Smooth muscle cell (in vitro differentiated cells): ENCODE results near the gene EFCAB5. TPM values are rescaled to one million over a fixed set of nuclear protein-coding genes. Genes with fewer than 3 reads are reported as not detected.
"Not testable (repeated sequence)": the region's sequence is repeated elsewhere in the genome, so short reads cannot be mapped to it uniquely, and the experiment has no call there.

Experiments
- DNase-seq: peaks from one replicate; lab custom pipeline; 2025; ENCODE audit not compliant: unreplicated experiment; lab: John Stamatoyannopoulos, UW
- H2AFZ ChIP-seq: fragments of 200-600 bp; sonication (generic); 2 replicates; pipeline ENCODE4 v1.6.0; 2016; ENCODE audit warnings: antibody characterized with exemption, low read depth, mild to moderate bottlenecking
- H3F3A ChIP-seq: fragments of 200-600 bp; sonication (generic); 2 replicates; pipeline ENCODE4 v1.6.0; 2017; ENCODE audit warnings: antibody characterized with exemption, low read depth
- H3K27ac ChIP-seq: fragments of 200-600 bp; sonication (generic); 2 replicates; pipeline ENCODE4 v1.5.1; 2016; ENCODE audit warnings: low read depth, mild to moderate bottlenecking
- H3K27me3 ChIP-seq: fragments of 200-600 bp; sonication (generic); 2 replicates; pipeline ENCODE4 v1.6.1; 2016; ENCODE audit warnings: low read depth, mild to moderate bottlenecking
- H3K36me3 ChIP-seq: fragments of 200-600 bp; sonication (generic); 2 replicates; pipeline ENCODE4 v1.5.1; 2016; ENCODE audit warnings: low read depth
- H3K4me1 ChIP-seq: fragments of 200-600 bp; sonication (generic); 2 replicates; pipeline ENCODE4 v1.5.1; 2016; ENCODE audit warnings: low read depth
- H3K4me2 ChIP-seq: fragments of 200-600 bp; sonication (generic); 2 replicates; pipeline ENCODE4 v1.6.0; 2016; ENCODE audit warnings: mild to moderate bottlenecking
- H3K4me3 ChIP-seq: fragments of 200-600 bp; sonication (generic); 2 replicates; pipeline ENCODE4 v1.5.1; 2016; ENCODE audit warnings: mild to moderate bottlenecking
- H3K79me2 ChIP-seq: fragments of 200-600 bp; sonication (generic); 2 replicates; pipeline ENCODE4 v1.6.0; 2016; ENCODE audit warnings: low read depth, mild to moderate bottlenecking
- H3K9ac ChIP-seq: fragments of 200-600 bp; sonication (generic); 2 replicates; pipeline ENCODE4 v1.6.0; 2016; ENCODE audit warnings: low read depth
- H3K9me3 ChIP-seq: fragments of 200-600 bp; sonication (generic); replicated peaks from 2 replicates; pipeline ENCODE4 v1.5.1; 2016; ENCODE audit warnings: low read depth
- H4K20me1 ChIP-seq: fragments of 200-600 bp; sonication (generic); 2 replicates; pipeline ENCODE4 v1.6.0; 2016; ENCODE audit warnings: low read depth
- WGBS: methylation state at CpG from one replicate; pipeline ENCODE4 v1.1.7; 2016; ENCODE audit warnings: low lambda C conversion rate; 5-methylcytosine and 5-hydroxymethylcytosine counted together
- polyA plus RNA-seq: library from polyadenylated mRNA; unstranded; fragments of >200 nt; fragmentation: Nextera tagmentation; extraction: Ambion mirVana; gene quantifications from 2 replicates; pipeline ENCODE4 v1.2.1, GENCODE V29; 2016
- total RNA-seq: library from RNA; depleted of rRNA; stranded (reverse); fragments of >200 nt; gene quantifications from 2 replicates; pipeline ENCODE4 v1.2.3, GENCODE V29; 2014
- TF ChIP-seq, protein P1 (sequence below): fragments of 200-600 bp; sonication (generic); IDR thresholded peaks from 2 replicates; pipeline ENCODE4 v1.5.1; 2017; ENCODE audit warnings: borderline replicate concordance, mild to moderate bottlenecking, antibody characterized with exemption; ENCODE audit not compliant: insufficient read depth, poor library complexity, severe bottlenecking

The EFCAB5 gene
- total and polyA plus RNA-seq, 2 experiments from 2014 or later: 0.31 TPM; not detected in 1

DNA sequence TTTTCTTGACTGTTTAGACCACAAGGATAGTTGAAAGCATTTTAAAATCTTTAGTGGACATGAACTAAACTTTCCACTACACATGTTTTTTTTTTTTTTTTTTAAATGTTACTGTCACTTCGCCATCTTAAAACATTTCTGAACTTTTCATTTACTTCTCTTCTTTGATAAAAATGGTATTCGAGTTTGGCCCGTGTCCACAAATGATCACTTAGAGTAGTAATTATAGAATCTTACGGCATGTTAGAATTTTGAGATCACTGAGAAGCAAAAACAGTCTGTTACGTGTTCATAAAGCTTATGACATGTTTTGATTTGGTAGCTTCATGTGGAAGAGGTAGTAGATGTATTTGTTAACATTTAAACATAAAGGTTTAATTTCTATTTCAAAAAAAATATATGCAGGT is 176.2 kb downstream of the EFCAB5 start:
- peaks cover 4% of the 10 kb centered on the region for H3F3A ChIP-seq
- H3K4me3 ChIP-seq: peak overlapping the region; percentile 77
- H3K9me3 ChIP-seq: no peaks in the 10 kb centered on the region
- peak overlapping the region; percentile 90 for H3K4me2 ChIP-seq
- TF ChIP-seq, protein P1, sequence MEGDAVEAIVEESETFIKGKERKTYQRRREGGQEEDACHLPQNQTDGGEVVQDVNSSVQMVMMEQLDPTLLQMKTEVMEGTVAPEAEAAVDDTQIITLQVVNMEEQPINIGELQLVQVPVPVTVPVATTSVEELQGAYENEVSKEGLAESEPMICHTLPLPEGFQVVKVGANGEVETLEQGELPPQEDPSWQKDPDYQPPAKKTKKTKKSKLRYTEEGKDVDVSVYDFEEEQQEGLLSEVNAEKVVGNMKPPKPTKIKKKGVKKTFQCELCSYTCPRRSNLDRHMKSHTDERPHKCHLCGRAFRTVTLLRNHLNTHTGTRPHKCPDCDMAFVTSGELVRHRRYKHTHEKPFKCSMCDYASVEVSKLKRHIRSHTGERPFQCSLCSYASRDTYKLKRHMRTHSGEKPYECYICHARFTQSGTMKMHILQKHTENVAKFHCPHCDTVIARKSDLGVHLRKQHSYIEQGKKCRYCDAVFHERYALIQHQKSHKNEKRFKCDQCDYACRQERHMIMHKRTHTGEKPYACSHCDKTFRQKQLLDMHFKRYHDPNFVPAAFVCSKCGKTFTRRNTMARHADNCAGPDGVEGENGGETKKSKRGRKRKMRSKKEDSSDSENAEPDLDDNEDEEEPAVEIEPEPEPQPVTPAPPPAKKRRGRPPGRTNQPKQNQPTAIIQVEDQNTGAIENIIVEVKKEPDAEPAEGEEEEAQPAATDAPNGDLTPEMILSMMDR: no peak
- peaks cover 7% of the 10 kb centered on the region for H3K4me1 ChIP-seq
- no peak overlapping the region for H2AFZ ChIP-seq
- peak overlapping the region; percentile 99 for H3K9ac ChIP-seq
- H3K27ac ChIP-seq: peak overlapping the region; percentile 98
- no peaks in the 10 kb centered on the region for H3K27me3 ChIP-seq
- peaks cover 33% of the 10 kb centered on the region for H4K20me1 ChIP-seq
- H3K36me3 ChIP-seq: no peaks in the 10 kb centered on the region
- DNase-seq: no peak
- 71% methylated on average over 5 of the region's 5 CpGs for WGBS
- H3K79me2 ChIP-seq: peaks cover 58% of the 10 kb centered on the region

DNA sequence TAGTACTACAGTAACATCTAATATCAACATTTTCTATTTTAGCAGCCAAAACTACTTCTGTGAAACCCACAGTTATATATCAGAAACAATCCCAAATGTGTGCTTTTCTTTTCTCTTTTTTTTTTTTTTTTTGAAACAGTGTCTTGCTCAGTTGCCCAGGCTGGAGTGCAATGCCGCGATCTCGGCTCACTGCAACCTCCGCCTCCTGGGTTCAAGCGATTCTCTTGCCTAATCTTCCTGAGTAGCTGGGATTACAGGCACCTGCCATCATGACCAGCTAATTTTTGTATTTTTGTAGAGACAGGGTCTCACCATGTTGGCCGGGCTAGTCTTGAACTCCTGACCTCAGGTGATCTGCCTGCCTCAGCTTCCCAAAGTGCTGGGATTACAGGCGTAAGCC is 177.2 kb downstream of the EFCAB5 start:
- not testable (repeated sequence) for H3K27ac ChIP-seq, H3K9me3 ChIP-seq, H2AFZ ChIP-seq, H3F3A ChIP-seq, H3K36me3 ChIP-seq, H3K9ac ChIP-seq, DNase-seq, H3K4me1 ChIP-seq, H3K27me3 ChIP-seq, H3K4me3 ChIP-seq
- Histone ChIP-seq H3K4me2 (peak overlapping the region; percentile 90), H3K79me2 (peaks cover 67% of the 10 kb centered on the region), H4K20me1 (peaks cover 43% of the 10 kb centered on the region)
- WGBS: 98% methylated on average over 7 of the region's 7 CpGs

DNA sequence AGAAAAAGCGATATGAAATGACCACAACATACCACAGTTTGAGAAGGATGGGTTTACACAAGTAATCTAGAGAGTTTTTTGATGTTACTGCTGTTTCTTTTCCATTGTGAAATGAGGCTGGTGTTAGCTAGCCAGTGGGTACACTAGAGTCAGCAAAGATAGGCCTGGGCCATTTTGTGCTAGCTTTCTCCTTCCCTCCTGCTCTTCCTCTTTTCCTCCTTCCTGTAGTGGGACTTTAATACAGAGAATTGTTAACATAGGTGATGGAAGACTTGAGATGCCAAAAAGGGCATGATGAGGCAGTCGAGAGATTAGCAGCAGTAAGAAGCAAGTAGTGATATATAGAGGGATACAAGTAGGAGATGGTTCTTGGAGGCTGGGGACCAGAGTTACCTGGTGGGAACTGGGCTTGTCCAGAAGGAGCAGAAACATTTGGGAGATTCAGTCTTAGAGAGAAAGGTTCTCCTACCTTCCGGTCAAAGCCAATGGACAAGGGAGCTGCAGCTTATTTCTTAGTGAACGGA is 182.9 kb downstream of the EFCAB5 start:
- Histone ChIP-seq H4K20me1 (peaks cover 98% of the 10 kb centered on the region), H3F3A (no peaks in the 10 kb centered on the region), H3K27ac (no peak overlapping the region), H3K4me2 (no peak overlapping the region), H3K79me2 (peaks cover 97% of the 10 kb centered on the region), H3K9me3 (no peaks in the 10 kb centered on the region), H3K27me3 (no peaks in the 10 kb centered on the region), H3K36me3 (peaks cover 7% of the 10 kb centered on the region), H2AFZ (no peak overlapping the region), H3K9ac (no peak overlapping the region), H3K4me3 (no peak overlapping the region), H3K4me1 (no peaks in the 10 kb centered on the region)
- DNase-seq: no peak
- TF ChIP-seq, protein P1: no peak
- 97% methylated on average over 4 of the region's 4 CpGs for WGBS

DNA sequence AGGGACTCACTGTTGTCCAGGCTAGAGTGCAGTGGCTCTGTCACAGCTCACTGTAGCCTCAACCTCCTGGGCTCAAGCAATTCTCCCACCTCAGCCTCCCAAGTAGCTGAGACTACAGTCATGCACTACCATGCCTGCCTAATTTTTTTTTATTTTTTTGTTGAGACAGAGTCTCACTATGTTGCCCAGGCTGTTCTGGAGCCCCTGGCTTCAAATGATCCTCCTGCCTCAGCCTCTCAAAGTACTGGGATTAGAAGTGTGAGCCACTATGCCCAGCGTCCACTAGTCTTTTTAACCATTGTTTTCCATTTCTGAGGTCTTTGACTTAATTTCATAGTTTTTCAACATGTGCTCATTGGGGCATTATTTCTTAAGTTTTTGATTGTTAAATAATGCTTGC is 188.7 kb downstream of the EFCAB5 start:
- 92% methylated on average over 1 of the region's 1 CpG for WGBS
- Histone ChIP-seq H3K9ac (no peak overlapping the region), H3K4me3 (no peak overlapping the region), H3K4me1 (no peaks in the 10 kb centered on the region), H3K79me2 (peaks cover 86% of the 10 kb centered on the region), H3K27ac (no peak overlapping the region), H4K20me1 (peaks cover 97% of the 10 kb centered on the region), H3K36me3 (peaks cover 12% of the 10 kb centered on the region), H3K9me3 (no peaks in the 10 kb centered on the region), H3K4me2 (no peak overlapping the region), H2AFZ (no peak overlapping the region), H3F3A (no peaks in the 10 kb centered on the region), H3K27me3 (no peaks in the 10 kb centered on the region)
- TF ChIP-seq, protein P1: no peak
- DNase-seq: no peak
